Pancreas (tissue), 10 donors: ENCODE data around the gene COA1. TPM values are rescaled to one million over a fixed set of nuclear protein-coding genes. Genes with fewer than 3 reads are reported as not detected.

Experiments
- ATAC-seq, 4 donors: fragments of 200-7000 bp; cut with Tn5 transposase; one replicate each; pipeline versions ENCODE4 v1.8.0 to v1.9.1; 2020; ENCODE audit warnings: mild to moderate bottlenecking in 4 of 4, moderate library complexity in 4 of 4
- DNase-seq, 6 donors: peaks; one replicate each; pipeline ENCODE4 v3.0.0-alpha.2; 2020
- FAIRE-seq: peaks from 2 replicates; lab custom pipeline; 2012; peaks lifted over from hg19 to GRCh38; lab: Jason Lieb, UNC
- H3K27ac ChIP-seq, 4 donors: fragments of 200-600 bp; sonication (generic); 1 replicate in 3 of 4; 2 replicates in 1 of 4; pipeline versions ENCODE4 v1.5.0 to v1.8.0; 2020
- H3K27me3 ChIP-seq, 4 donors: fragments of 200-600 bp; one replicate each; pipeline ENCODE4 v1.8.0; 2021
- H3K36me3 ChIP-seq, 3 donors: fragments of 200-600 bp; sonication (generic) in 1 of 3; one replicate each; pipeline versions ENCODE4 v1.5.0 to v1.8.0; 2020 to 2021
- H3K4me1 ChIP-seq, 3 donors: fragments of 200-600 bp; one replicate each; pipeline ENCODE4 v1.8.0; 2021
- H3K4me3 ChIP-seq, 4 donors: fragments of 200-600 bp; sonication (generic) in 2 of 4; one replicate each; pipeline versions ENCODE4 v1.5.0 to v1.8.0; 2020 to 2021
- H3K9me3 ChIP-seq, 4 donors: fragments of 200-600 bp; one replicate each; pipeline ENCODE4 v1.8.0; 2021
- WGBS, 2 donors: extraction: QIAGEN DNeasy Blood & Tissue Kit; methylation state at CpG; one replicate each; pipeline ENCODE4 v1.1.7; 2013; 5-methylcytosine and 5-hydroxymethylcytosine counted together
- intact Hi-C, 3 donors: fragments of 100-400 bp; cut with DNase I; formaldehyde crosslinking; loops; one replicate each; pipeline versions ENCODE4 v1.11.1 to v1.14.2; 2022
- polyA plus RNA-seq, 2 donors: library from polyadenylated mRNA; stranded (reverse); fragments of 200-250 nt; gene quantifications; one replicate each; pipeline ENCODE4 v1.2.3, GENCODE V29; 2013
- total RNA-seq, 6 donors: library from RNA; stranded (reverse); fragmentation: NEBNext Ultra II Directional in 4 of 6; extraction: Animal tissue kit (Norgen Biotek cat#: 25700) in 4 of 6; gene quantifications; one replicate each; pipeline versions ENCODE4 v1.2.1 to v1.2.4, GENCODE V29; 2021 to 2023
- TF ChIP-seq, protein P1 (sequence below), 4 donors: fragments of 200-600 bp; sonication (generic) in 3 of 4; IDR thresholded peaks; one replicate each; pipeline versions ENCODE4 v1.5.0 to v1.8.0; 2021; ENCODE audit warnings: antibody characterized with exemption in 4 of 4
- donor health status: healthy with polysubstance abuse.
- donor health status: DM: no; HTN: no; CAD: no; lungs with moderate emphysema.
- donor health status: DM: no; HTN: no; CAD: no.
- donor health status: control.
- donor health status: control.
- donor health status: Bipolar disorder and iron deficiency.
- donor health status: DM: yes; HTN: yes; CAD: no.
- donor health status: DM: no; HTN: no; CAD: no.
- donor health status: DM: no; HTN: no; CAD: no.
- donor health status: DM: yes; HTN: yes; CAD: no.

Gene COA1
- total and polyA plus RNA-seq, 8 donors = 24.6 to 34.4 (median 27.1) TPM

DNA sequence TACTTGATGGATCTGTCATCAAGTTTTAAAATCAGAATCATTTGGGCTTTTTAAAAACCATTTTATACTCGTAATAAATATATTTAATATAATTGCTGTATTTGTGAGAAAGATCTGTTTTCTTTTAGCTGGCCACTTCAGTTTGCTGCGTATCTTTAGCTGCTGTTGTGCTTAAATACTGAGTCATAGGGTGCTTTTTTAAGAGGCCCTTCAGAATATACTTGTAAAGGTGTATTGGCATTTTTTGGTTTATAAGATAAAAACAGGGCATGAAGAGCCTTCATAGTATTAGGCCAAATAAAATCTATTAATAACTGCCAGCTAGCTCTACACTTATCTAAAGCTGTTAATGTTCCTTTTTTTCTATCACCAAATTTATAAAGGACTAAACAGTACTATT lies 102.6 kb downstream of the COA1 start:
- ATAC-seq = no peak
- peaks cover 0 to 7% (median 5%) of the 10 kb centered on the region in 3 donors for H3K4me1 ChIP-seq

GRCh38 chr7:43625980-43626379 lies 103.3 kb downstream of the COA1 start:
- TF ChIP-seq, protein P1, sequence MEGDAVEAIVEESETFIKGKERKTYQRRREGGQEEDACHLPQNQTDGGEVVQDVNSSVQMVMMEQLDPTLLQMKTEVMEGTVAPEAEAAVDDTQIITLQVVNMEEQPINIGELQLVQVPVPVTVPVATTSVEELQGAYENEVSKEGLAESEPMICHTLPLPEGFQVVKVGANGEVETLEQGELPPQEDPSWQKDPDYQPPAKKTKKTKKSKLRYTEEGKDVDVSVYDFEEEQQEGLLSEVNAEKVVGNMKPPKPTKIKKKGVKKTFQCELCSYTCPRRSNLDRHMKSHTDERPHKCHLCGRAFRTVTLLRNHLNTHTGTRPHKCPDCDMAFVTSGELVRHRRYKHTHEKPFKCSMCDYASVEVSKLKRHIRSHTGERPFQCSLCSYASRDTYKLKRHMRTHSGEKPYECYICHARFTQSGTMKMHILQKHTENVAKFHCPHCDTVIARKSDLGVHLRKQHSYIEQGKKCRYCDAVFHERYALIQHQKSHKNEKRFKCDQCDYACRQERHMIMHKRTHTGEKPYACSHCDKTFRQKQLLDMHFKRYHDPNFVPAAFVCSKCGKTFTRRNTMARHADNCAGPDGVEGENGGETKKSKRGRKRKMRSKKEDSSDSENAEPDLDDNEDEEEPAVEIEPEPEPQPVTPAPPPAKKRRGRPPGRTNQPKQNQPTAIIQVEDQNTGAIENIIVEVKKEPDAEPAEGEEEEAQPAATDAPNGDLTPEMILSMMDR (IDR thresholded peaks at IDR 0.05) = no peak
- no peak overlapping the region for H3K4me3 ChIP-seq
- FAIRE-seq = no peak
- no peak overlapping the region for H3K27ac ChIP-seq
- no peaks in the 10 kb centered on the region for H3K9me3 ChIP-seq
- no peaks in the 10 kb centered on the region for H3K27me3 ChIP-seq
- WGBS, 2 donors = 68 to 69% methylated on average over 4 of the region's 4 CpGs
- intact Hi-C loops = no loop called here
- H3K36me3 ChIP-seq = peaks cover 0 to 17% (median 0%) of the 10 kb centered on the region in 3 donors
- peak in 2 of 4 donors; percentile 41 to 42 for ATAC-seq
- peaks cover 0 to 7% (median 5%) of the 10 kb centered on the region in 3 donors for H3K4me1 ChIP-seq
- no peak for DNase-seq

More for the DNA sequence above, 102.6 kb downstream of the COA1 start:
- no peak for DNase-seq
- H3K9me3 ChIP-seq = no peaks in the 10 kb centered on the region
- intact Hi-C loops = no loop called here
- 82 to 86% methylated on average over 2 of the region's 2 CpGs for WGBS, 2 donors
- peaks cover 0 to 20% (median 0%) of the 10 kb centered on the region in 3 donors for H3K36me3 ChIP-seq
- H3K27me3 ChIP-seq = no peaks in the 10 kb centered on the region
- no peak overlapping the region for H3K4me3 ChIP-seq
- TF ChIP-seq, protein P1 (IDR thresholded peaks at IDR 0.05) = no peak
- no peak overlapping the region for H3K27ac ChIP-seq
- no peak for FAIRE-seq

GRCh38 chr7:43625453-43625852 lies 103.9 kb downstream of the COA1 start:
- Histone ChIP-seq H3K27ac (no peak overlapping the region), H3K27me3 (no peaks in the 10 kb centered on the region), H3K4me1 (peaks cover 0 to 7% (median 5%) of the 10 kb centered on the region in 3 donors), H3K36me3 (peaks cover 0 to 17% (median 0%) of the 10 kb centered on the region in 3 donors), H3K4me3 (no peak overlapping the region), H3K9me3 (no peaks in the 10 kb centered on the region)
- ATAC-seq = peak in 3 of 4 donors; percentile 37 to 55 (median 53)
- TF ChIP-seq, protein P1 (IDR thresholded peaks at IDR 0.05) = no peak
- no peak for DNase-seq
- intact Hi-C loops = no loop called here
- no peak for FAIRE-seq

DNA sequence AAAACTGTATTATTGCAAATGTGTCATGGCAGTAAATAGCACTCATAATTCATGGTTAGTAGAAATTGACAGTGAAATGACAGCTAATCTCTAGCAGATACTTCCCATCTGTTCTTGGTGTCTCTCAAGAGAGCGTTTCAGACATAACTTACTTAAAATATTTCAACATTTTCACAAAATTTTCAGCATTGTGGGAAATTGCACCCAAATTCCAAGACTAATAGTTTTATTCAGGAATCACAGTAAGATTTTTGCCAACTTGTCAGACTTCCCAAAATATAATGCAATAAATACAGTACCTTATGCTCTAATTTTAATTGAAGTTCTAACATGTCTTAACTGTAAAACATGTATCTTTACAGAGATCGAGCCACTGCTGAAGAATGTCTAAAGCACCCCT lies 105.2 kb downstream of the COA1 start:
- WGBS, 2 donors = 89 to 99% methylated on average over 2 of the region's 2 CpGs
- Histone ChIP-seq H3K4me3 (no peak overlapping the region), H3K4me1 (peaks cover 0 to 7% (median 5%) of the 10 kb centered on the region in 3 donors), H3K27me3 (no peaks in the 10 kb centered on the region), H3K36me3 (peaks cover 0 to 17% (median 0%) of the 10 kb centered on the region in 3 donors), H3K27ac (no peak overlapping the region), H3K9me3 (no peaks in the 10 kb centered on the region)
- ATAC-seq = no peak
- intact Hi-C loops = no loop called here
- no peak for DNase-seq
- no peak for FAIRE-seq
- TF ChIP-seq, protein P1 (IDR thresholded peaks at IDR 0.05) = no peak

- whole genome bisulfite sequencing, 2 donors = 85 to 89% methylated on average over 5 of the region's 5 CpGs
- DNase-seq (no peak), FAIRE-seq (no peak), ATAC-seq (no peak)
- Histone ChIP-seq H3K27me3 (no peaks in the 10 kb centered on the region), H3K9me3 (no peaks in the 10 kb centered on the region), H3K36me3 (peaks cover 0 to 17% (median 0%) of the 10 kb centered on the region in 3 donors), H3K27ac (no peak overlapping the region), H3K4me1 (peaks cover 0 to 7% (median 5%) of the 10 kb centered on the region in 3 donors), H3K4me3 (no peak overlapping the region)
- TF ChIP-seq, protein P1 (IDR thresholded peaks at IDR 0.05) = no peak
- intact Hi-C loops = no loop called here
Measured at GRCh38 chr7:43621729-43622448, 107.4 kb downstream of the COA1 start.
